Duodenal mucosa (tissue), 2 donors: Measurements from ENCODE around the gene C19orf85.
"Not testable (repeated sequence)": the region's sequence is repeated elsewhere in the genome, so short reads cannot be mapped to it uniquely, and the experiment has no call there.

Experiments used
- H3K27ac ChIP-seq: one replicate; pipeline ENCODE4 v1.7.0; 2013; ENCODE audit warnings: low read depth, low read length
- H3K27me3 ChIP-seq, 2 donors: one replicate each; pipeline ENCODE4 v1.7.0; 2013; ENCODE audit warnings: low read length in 2 of 2, control low read depth in 1 of 2; ENCODE audit not compliant: insufficient read depth in 2 of 2, control insufficient read depth in 1 of 2
- H3K36me3 ChIP-seq, 2 donors: one replicate each; pipeline ENCODE4 v1.7.0; 2013; ENCODE audit warnings: low read length in 2 of 2, control low read depth in 1 of 2; ENCODE audit not compliant: insufficient read depth in 2 of 2, control insufficient read depth in 1 of 2
- H3K4me1 ChIP-seq, 2 donors: one replicate each; pipeline ENCODE4 v1.7.0; 2013; ENCODE audit warnings: low read length in 2 of 2, control low read depth in 1 of 2; ENCODE audit not compliant: insufficient read depth in 2 of 2, control insufficient read depth in 1 of 2
- H3K4me3 ChIP-seq, 2 donors: one replicate each; pipeline ENCODE4 v1.7.0; 2013; ENCODE audit warnings: low read length in 2 of 2, low read depth in 1 of 2
- H3K9ac ChIP-seq, 2 donors: one replicate each; pipeline ENCODE4 v1.7.0; 2013; ENCODE audit warnings: low read length in 2 of 2, low read depth in 1 of 2
- H3K9me3 ChIP-seq, 2 donors: one replicate each; pipeline ENCODE4 v1.7.0; 2013; ENCODE audit warnings: low read length in 2 of 2, control low read depth in 1 of 2; ENCODE audit not compliant: control insufficient read depth in 1 of 2

C19orf85 gene

GRCh38 chr19:55423225-55424005, 41.1 kb downstream of the C19orf85 start:
- no peak overlapping the region for H3K9ac ChIP-seq
- peaks cover under 1 to 2% of the 10 kb centered on the region in 2 donors for H3K27me3 ChIP-seq
- no peak overlapping the region for H3K27ac ChIP-seq

GRCh38 chr19:55421281-55421680, 43.3 kb downstream of the C19orf85 start:
- not testable (repeated sequence) for H3K4me3 ChIP-seq, H3K27ac ChIP-seq, H3K36me3 ChIP-seq, H3K9me3 ChIP-seq, H3K4me1 ChIP-seq, H3K27me3 ChIP-seq, H3K9ac ChIP-seq

More at GRCh38 chr19:55423225-55424005, 41.1 kb downstream of the C19orf85 start:
- Histone ChIP-seq H3K4me3 (no peak overlapping the region), H3K9me3 (no peaks in the 10 kb centered on the region), H3K4me1 (no peaks in the 10 kb centered on the region), H3K36me3 (no peaks in the 10 kb centered on the region)

GRCh38 chr19:55419624-55420236, 44.8 kb downstream of the C19orf85 start:
- Histone ChIP-seq H3K27ac (no peak overlapping the region), H3K9ac (no peak overlapping the region)

DNA sequence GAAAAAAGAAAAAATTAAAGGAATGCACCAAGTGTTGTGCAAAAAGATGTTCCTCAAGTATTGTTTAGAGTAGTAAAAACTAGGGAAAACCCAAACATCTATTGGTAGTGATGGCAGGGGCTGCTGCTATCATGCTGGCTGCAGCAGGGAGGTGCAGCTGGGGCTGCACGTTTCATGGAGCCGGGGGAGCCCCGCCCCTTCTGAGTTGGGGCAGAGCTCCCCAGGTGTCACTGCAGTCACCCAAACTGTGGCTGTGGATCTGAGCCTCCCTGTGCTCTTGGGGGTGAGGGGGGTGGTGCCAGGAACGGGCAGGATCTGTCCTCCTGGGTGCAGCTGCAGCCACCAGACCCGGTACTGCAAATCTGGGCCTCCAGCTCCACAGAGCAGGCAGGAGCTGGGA, 45.4 kb downstream of the C19orf85 start:
- no peak overlapping the region for H3K4me3 ChIP-seq
- no peak overlapping the region for H3K9ac ChIP-seq
- no peak overlapping the region for H3K27ac ChIP-seq
- H3K9me3 ChIP-seq: no peaks in the 10 kb centered on the region
- no peaks in the 10 kb centered on the region for H3K27me3 ChIP-seq
- no peaks in the 10 kb centered on the region for H3K36me3 ChIP-seq
- H3K4me1 ChIP-seq: peaks cover 0 to 2% of the 10 kb centered on the region in 2 donors

More at GRCh38 chr19:55419624-55420236, 44.8 kb downstream of the C19orf85 start:
- no peak overlapping the region for H3K4me3 ChIP-seq
- peaks cover 0 to 2% of the 10 kb centered on the region in 2 donors for H3K4me1 ChIP-seq
- no peaks in the 10 kb centered on the region for H3K36me3 ChIP-seq
- no peaks in the 10 kb centered on the region for H3K27me3 ChIP-seq
- H3K9me3 ChIP-seq: no peaks in the 10 kb centered on the region

DNA sequence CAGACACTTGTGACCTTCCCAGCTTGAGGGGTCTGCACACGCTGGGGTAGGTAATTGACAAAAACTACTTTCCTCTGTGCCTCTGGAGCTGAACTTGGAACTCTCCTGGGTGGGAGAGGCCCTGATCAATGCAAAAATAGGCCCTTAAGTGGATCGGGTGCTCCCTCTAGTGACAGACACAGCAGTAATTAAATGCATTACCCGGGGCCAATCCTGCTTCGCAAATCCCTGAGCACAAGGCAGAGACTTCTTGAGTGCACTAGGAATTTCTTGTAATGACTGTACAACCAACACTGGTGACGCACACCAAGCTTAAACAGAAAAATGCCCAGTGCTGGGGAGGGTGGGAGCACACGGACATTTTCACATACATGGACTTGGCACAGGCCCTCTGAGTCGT, 46.4 kb downstream of the C19orf85 start:
- Histone ChIP-seq H3K27me3 (no peaks in the 10 kb centered on the region), H3K4me1 (peaks cover 0 to 2% of the 10 kb centered on the region in 2 donors), H3K9ac (no peak overlapping the region), H3K9me3 (no peaks in the 10 kb centered on the region), H3K4me3 (no peak overlapping the region), H3K27ac (no peak overlapping the region), H3K36me3 (no peaks in the 10 kb centered on the region)
